ENCODE results near the gene ARHGEF33. TPM values are rescaled to one million over a fixed set of nuclear protein-coding genes. Genes with fewer than 3 reads are reported as not detected.

Gene ARHGEF33
- total RNA-seq, 1 donor from 2014 or later, result 1.1 TPM

DNA sequence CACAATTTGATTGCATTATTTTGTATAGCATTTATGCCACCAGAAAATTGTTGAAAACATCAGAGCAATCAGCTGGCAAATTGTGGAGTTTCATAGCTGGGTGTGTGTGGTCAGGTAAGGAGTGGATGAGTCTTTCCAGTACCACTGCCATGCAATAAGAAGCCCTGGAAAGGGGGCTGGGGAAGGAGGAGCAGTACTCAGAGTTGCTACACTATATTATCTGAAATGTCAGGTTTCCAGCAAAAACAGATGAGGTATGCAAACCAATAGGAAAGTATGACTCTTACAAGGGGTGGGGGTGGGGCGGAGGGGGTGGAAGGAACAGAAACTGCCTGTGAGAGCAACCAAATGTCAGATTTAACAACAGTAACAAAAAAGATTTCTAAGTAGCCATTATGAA lies 119.0 kb downstream of the ARHGEF33 start:
- H3K4me1 Mint-ChIP-seq, result no peaks in the 10 kb centered on the region
- no peak overlapping the region for H3K27ac Mint-ChIP-seq (ENCODE audit: unreplicated experiment)
- H3K36me3 Mint-ChIP-seq (ENCODE audit: low read depth), result peaks cover 44% of the 10 kb centered on the region
- no peak for DNase-seq (ENCODE audit: low read depth, low spot score)
- H3K9me3 Mint-ChIP-seq, result peaks cover 3% of the 10 kb centered on the region
- no peak overlapping the region for H3K4me3 Mint-ChIP-seq
- H3K27me3 Mint-ChIP-seq (ENCODE audit: low read depth), result no peaks in the 10 kb centered on the region
- TF ChIP-seq, protein P1, sequence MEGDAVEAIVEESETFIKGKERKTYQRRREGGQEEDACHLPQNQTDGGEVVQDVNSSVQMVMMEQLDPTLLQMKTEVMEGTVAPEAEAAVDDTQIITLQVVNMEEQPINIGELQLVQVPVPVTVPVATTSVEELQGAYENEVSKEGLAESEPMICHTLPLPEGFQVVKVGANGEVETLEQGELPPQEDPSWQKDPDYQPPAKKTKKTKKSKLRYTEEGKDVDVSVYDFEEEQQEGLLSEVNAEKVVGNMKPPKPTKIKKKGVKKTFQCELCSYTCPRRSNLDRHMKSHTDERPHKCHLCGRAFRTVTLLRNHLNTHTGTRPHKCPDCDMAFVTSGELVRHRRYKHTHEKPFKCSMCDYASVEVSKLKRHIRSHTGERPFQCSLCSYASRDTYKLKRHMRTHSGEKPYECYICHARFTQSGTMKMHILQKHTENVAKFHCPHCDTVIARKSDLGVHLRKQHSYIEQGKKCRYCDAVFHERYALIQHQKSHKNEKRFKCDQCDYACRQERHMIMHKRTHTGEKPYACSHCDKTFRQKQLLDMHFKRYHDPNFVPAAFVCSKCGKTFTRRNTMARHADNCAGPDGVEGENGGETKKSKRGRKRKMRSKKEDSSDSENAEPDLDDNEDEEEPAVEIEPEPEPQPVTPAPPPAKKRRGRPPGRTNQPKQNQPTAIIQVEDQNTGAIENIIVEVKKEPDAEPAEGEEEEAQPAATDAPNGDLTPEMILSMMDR (conservative IDR thresholded peaks at IDR 0.05), result no peak

DNA sequence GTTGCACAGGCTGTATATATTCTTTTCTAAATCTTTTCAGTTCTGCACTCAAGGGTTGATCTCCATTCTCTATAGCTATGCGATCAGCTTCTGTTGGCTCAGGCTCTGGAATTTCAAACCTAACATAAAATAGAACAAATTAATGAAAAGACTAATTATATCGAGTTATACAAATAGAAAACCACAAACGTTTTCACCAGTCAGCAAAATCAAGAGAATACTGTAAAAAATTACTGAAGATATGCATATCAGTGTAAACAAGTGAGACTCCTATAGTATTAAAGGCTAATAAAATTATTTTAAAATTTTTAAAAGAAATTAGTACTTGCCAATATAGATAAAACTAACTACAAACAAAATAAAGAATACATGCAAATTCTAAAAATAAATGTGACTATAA lies 124.2 kb downstream of the ARHGEF33 start:
- Mint-ChIP-seq H3K27ac (ENCODE audit: unreplicated experiment) (no peak overlapping the region), H3K9me3 (peaks cover 1% of the 10 kb centered on the region), H3K4me3 (no peak overlapping the region), H3K4me1 (peaks cover 4% of the 10 kb centered on the region), H3K27me3 (ENCODE audit: low read depth) (no peaks in the 10 kb centered on the region), H3K36me3 (ENCODE audit: low read depth) (peaks cover 18% of the 10 kb centered on the region)
- TF ChIP-seq, protein P1 (conservative IDR thresholded peaks at IDR 0.05), result no peak
- no peak for DNase-seq (ENCODE audit: low read depth, low spot score)

DNA sequence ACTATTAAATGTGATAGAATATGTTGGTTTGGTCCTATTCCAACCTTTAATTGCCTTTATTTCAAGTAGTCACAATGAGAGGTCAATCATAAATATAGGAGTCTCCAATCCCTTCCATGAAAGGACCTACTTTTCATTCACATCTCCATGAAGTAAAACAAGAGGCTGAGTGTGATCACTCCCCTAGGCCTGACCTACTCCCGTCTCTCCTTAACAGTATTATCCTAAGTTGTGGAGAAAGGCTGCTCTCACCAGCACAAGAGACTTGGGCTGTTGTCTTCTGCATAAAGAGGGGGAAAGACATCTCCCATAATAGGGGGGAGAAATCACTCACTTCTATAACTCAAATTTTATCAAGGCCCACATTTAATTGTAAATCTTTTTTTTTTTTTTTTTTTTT lies 125.7 kb downstream of the ARHGEF33 start:
- H3K9me3 Mint-ChIP-seq, result no peaks in the 10 kb centered on the region
- H3K4me1 Mint-ChIP-seq, result peaks cover 4% of the 10 kb centered on the region
- no peak overlapping the region for H3K27ac Mint-ChIP-seq (ENCODE audit: unreplicated experiment)
- no peak overlapping the region for H3K4me3 Mint-ChIP-seq
- DNase-seq (ENCODE audit: low read depth, low spot score), result no peak
- H3K36me3 Mint-ChIP-seq (ENCODE audit: low read depth), result peaks cover 11% of the 10 kb centered on the region
- no peaks in the 10 kb centered on the region for H3K27me3 Mint-ChIP-seq (ENCODE audit: low read depth)
- TF ChIP-seq, protein P1 (conservative IDR thresholded peaks at IDR 0.05), result no peak

DNA sequence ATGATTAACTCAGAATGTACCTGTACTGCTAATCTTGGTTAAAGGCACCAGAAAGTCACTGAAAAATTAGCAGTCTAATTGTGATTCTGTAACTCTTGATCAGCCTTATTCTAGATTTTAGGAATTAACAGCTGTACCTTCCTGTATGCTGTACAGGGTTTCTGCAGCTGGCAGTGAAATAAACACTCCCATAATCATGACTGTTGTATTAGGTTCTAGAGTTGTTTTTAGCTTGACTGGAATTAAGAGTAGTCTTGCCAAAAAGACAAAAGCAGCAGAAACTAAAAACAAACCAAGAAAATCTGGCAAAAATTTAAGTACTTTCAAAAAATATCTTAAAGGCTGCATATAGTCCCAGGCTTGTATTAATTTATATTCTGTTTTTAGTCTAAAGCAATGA lies 127.7 kb downstream of the ARHGEF33 start:
- Mint-ChIP-seq H3K36me3 (ENCODE audit: low read depth) (peaks cover 6% of the 10 kb centered on the region), H3K4me1 (peaks cover 4% of the 10 kb centered on the region), H3K4me3 (no peak overlapping the region), H3K9me3 (no peaks in the 10 kb centered on the region), H3K27me3 (ENCODE audit: low read depth) (no peaks in the 10 kb centered on the region), H3K27ac (ENCODE audit: unreplicated experiment) (no peak overlapping the region)
- TF ChIP-seq, protein P1 (conservative IDR thresholded peaks at IDR 0.05), result no peak
- DNase-seq (ENCODE audit: low read depth, low spot score), result no peak

DNA sequence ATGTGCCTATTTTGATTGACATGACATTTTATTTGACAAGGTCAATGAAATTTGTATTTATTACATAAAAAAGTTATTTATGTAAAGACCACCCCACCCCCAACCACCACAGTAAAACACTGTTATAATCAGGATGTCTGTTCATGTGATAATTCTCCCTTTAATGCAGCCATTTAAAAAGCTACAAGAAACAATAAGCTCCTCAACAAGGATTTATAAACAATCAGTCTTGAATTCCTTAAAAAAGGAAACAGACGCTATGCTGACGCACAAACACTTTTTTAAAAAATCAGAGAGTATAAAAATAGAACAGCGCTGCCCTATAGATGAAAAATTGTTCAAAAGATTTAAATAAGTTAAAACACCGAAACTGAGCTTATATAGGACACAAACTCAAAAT lies 129.0 kb downstream of the ARHGEF33 start:
- Mint-ChIP-seq H3K4me3 (no peak overlapping the region), H3K27ac (ENCODE audit: unreplicated experiment) (no peak overlapping the region), H3K9me3 (no peaks in the 10 kb centered on the region), H3K27me3 (ENCODE audit: low read depth) (no peaks in the 10 kb centered on the region), H3K4me1 (peaks cover 6% of the 10 kb centered on the region), H3K36me3 (ENCODE audit: low read depth) (peaks cover 2% of the 10 kb centered on the region)
- DNase-seq (ENCODE audit: low read depth, low spot score), result no peak
- TF ChIP-seq, protein P1 (conservative IDR thresholded peaks at IDR 0.05), result no peak

DNA sequence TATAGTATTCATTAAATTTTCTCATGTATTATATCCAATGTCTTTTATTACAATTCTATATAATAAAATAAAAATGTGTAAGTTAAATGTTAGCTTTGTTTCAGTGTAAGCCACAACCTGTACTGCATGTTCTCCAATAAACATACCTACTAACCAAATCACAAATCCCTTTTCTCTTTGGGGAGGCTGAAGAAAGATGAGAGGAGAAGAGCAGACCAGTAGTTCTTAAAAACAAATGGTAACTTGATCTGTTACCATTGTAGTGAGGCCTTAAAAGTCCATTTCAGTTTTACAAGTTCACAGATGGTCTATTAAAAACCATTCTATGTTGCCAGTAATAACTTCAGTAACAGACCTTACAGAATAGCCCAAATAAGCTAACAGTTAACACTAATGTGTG lies 130.7 kb downstream of the ARHGEF33 start:
- H3K27me3 Mint-ChIP-seq (ENCODE audit: low read depth), result no peaks in the 10 kb centered on the region
- DNase-seq (ENCODE audit: low read depth, low spot score), result no peak
- H3K9me3 Mint-ChIP-seq, result no peaks in the 10 kb centered on the region
- peaks cover 2% of the 10 kb centered on the region for H3K36me3 Mint-ChIP-seq (ENCODE audit: low read depth)
- H3K27ac Mint-ChIP-seq (ENCODE audit: unreplicated experiment), result no peak overlapping the region
- TF ChIP-seq, protein P1 (conservative IDR thresholded peaks at IDR 0.05), result no peak
- H3K4me1 Mint-ChIP-seq, result peaks cover 11% of the 10 kb centered on the region
- H3K4me3 Mint-ChIP-seq, result no peak overlapping the region

Data from neural crest cell (in vitro differentiated cells).